SK-N-SH treated with all-trans-retinoic acid at 6 μM for 48 hours (cell line): ENCODE measurements around the gene GATA6.

Experiments
- ATAC-seq: fragments of 200-7000 bp; cut with Tn5 transposase; 3 replicates; pipeline ENCODE4 v1.9.1; 2020; ENCODE audit warnings: mild to moderate bottlenecking, moderate library complexity
- ARNTL ChIP-seq: fragments of 450-650 bp; formaldehyde crosslinking; IDR thresholded peaks from 2 replicates; pipeline ENCODE4 v1.5.0; 2020; ENCODE audit warnings: low read depth, mild to moderate bottlenecking, moderate library complexity, borderline replicate concordance
- BACH2 ChIP-seq: fragments of 250-450 bp; sonication (Bioruptor Pico); IDR thresholded peaks from 2 replicates; pipeline ENCODE4 v1.9.0; 2021; ENCODE audit warnings: mild to moderate bottlenecking, borderline replicate concordance
- CREB5 ChIP-seq: fragments of 250-450 bp; sonication (Bioruptor Pico); IDR thresholded peaks from 2 replicates; pipeline ENCODE4 v1.5.1; 2020; ENCODE audit warnings: low read depth, mild to moderate bottlenecking, moderate library complexity
- CSDC2 ChIP-seq: fragments of 250-450 bp; sonication (Bioruptor Pico); IDR thresholded peaks from 2 replicates; pipeline ENCODE4 v1.5.0; 2020; ENCODE audit warnings: mild to moderate bottlenecking, moderate library complexity
- CSRNP3 ChIP-seq: fragments of 250-450 bp; sonication (Bioruptor Pico); IDR thresholded peaks from 2 replicates; pipeline ENCODE4 v1.5.1; 2021; ENCODE audit warnings: mild to moderate bottlenecking, moderate library complexity
- ESRRG ChIP-seq: fragments of 250-450 bp; sonication (Bioruptor Pico); IDR thresholded peaks from 2 replicates; pipeline ENCODE4 v1.6.1; 2021; ENCODE audit warnings: mild to moderate bottlenecking
- ISL1 ChIP-seq: fragments of 250-450 bp; sonication (Bioruptor Pico); IDR thresholded peaks from 2 replicates; pipeline ENCODE4 v2.1.2; 2022; ENCODE audit warnings: mild to moderate bottlenecking, moderate library complexity
- OSR1 ChIP-seq: fragments of 250-450 bp; sonication (Bioruptor Pico); IDR thresholded peaks from 2 replicates; pipeline ENCODE4 v1.8.0; 2022; ENCODE audit warnings: moderate library complexity, mild to moderate bottlenecking, inconsistent platforms
- PATZ1 ChIP-seq: fragments of 250-450 bp; sonication (Bioruptor Pico); IDR thresholded peaks from 2 replicates; pipeline ENCODE4 v1.8.0; 2020; ENCODE audit warnings: mild to moderate bottlenecking, moderate library complexity, borderline replicate concordance
- PPARA ChIP-seq: fragments of 250-450 bp; sonication (Bioruptor Pico); IDR thresholded peaks from 2 replicates; pipeline ENCODE4 v1.5.0; 2020; ENCODE audit warnings: mild to moderate bottlenecking, borderline replicate concordance
- RARB ChIP-seq: fragments of 250-450 bp; sonication (Bioruptor Pico); IDR thresholded peaks from 2 replicates; pipeline ENCODE4 v1.8.0; 2021; ENCODE audit warnings: mild to moderate bottlenecking, moderate library complexity
- SNAI2 ChIP-seq: fragments of 250-450 bp; sonication (Bioruptor Pico); IDR thresholded peaks from 2 replicates; pipeline ENCODE4 v1.5.0; 2020; ENCODE audit warnings: mild to moderate bottlenecking, moderate library complexity
- TCF4 ChIP-seq: fragments of 250-450 bp; sonication (Bioruptor Pico); IDR thresholded peaks from 2 replicates; pipeline ENCODE4 v1.8.0; 2021; ENCODE audit warnings: mild to moderate bottlenecking, moderate library complexity, borderline replicate concordance
- TOX ChIP-seq: fragments of 250-450 bp; sonication (Bioruptor Pico); IDR thresholded peaks from 2 replicates; pipeline ENCODE4 v1.8.0; 2021; ENCODE audit warnings: mild to moderate bottlenecking, moderate library complexity, borderline replicate concordance
- ZC3H10 ChIP-seq: fragments of 250-450 bp; sonication (Bioruptor Pico); IDR thresholded peaks from 2 replicates; pipeline ENCODE4 v1.5.1; 2021; ENCODE audit warnings: mild to moderate bottlenecking, moderate library complexity
- ZFP3 ChIP-seq: fragments of 250-450 bp; sonication (Bioruptor Pico); IDR thresholded peaks from 2 replicates; pipeline ENCODE4 v1.5.0; 2020; ENCODE audit warnings: mild to moderate bottlenecking, moderate library complexity
- ZFP30 ChIP-seq: fragments of 450-650 bp; formaldehyde crosslinking; IDR thresholded peaks from 2 replicates; pipeline ENCODE4 v1.5.0; 2022; ENCODE audit warnings: mild to moderate bottlenecking, moderate library complexity
- ZNF565 ChIP-seq: fragments of 450-650 bp; formaldehyde crosslinking; conservative IDR thresholded peaks from 2 replicates; pipeline ENCODE4 v1.5.0; 2020; ENCODE audit warnings: low read depth, mild to moderate bottlenecking, moderate library complexity

GATA6 gene

GRCh38 chr18:22243513-22243912, 74.1 kb downstream of the GATA6 start:
- TF ChIP-seq RARB (no peak), ZFP30 (CRISPR knock-in tag) (no peak), CSDC2 (no peak), ARNTL (CRISPR knock-in tag) (no peak), ZC3H10 (CRISPR knock-in tag) (no peak), PPARA (CRISPR knock-in tag) (no peak), CREB5 (CRISPR knock-in tag) (no peak), ZNF565 (CRISPR knock-in tag) (no peak)
- no peak for ATAC-seq

GRCh38 chr18:22250026-22250425, 80.6 kb downstream of the GATA6 start:
- no peak for TF ChIP-seq CSRNP3 (CRISPR knock-in tag)
- no peak for TF ChIP-seq PPARA (CRISPR knock-in tag)
- TF ChIP-seq TOX (CRISPR knock-in tag): no peak
- TF ChIP-seq CSDC2: no peak
- no peak for TF ChIP-seq ZFP3 (CRISPR knock-in tag)
- ATAC-seq: no peak

GRCh38 chr18:22250591-22250996, 81.2 kb downstream of the GATA6 start:
- TF ChIP-seq ZFP3 (CRISPR knock-in tag) (no peak), TCF4 (CRISPR knock-in tag) (no peak), CSRNP3 (CRISPR knock-in tag) (no peak), RARB (no peak), BACH2 (CRISPR knock-in tag) (no peak), ESRRG (CRISPR knock-in tag) (no peak), ZNF565 (CRISPR knock-in tag) (no peak), ISL1 (CRISPR knock-in tag) (no peak), OSR1 (CRISPR knock-in tag) (no peak), ZC3H10 (CRISPR knock-in tag) (no peak), PATZ1 (CRISPR knock-in tag) (no peak), ARNTL (CRISPR knock-in tag) (no peak), SNAI2 (CRISPR knock-in tag) (no peak), ZFP30 (CRISPR knock-in tag) (no peak)
- TF ChIP-seq, all 23 proteins: peak for 0
- ATAC-seq: no peak
